Left hindlimb (tissue), 1 donor: ENCODE data around the gene SLC13A5.

Experiments used
- DNase-seq: peaks from one replicate; pipeline ENCODE4 v3.0.0-alpha.2; 2018

Gene SLC13A5

GRCh38 chr17:6636616-6637457, 76.3 kb downstream of the SLC13A5 start:
- no peak for DNase-seq

DNA sequence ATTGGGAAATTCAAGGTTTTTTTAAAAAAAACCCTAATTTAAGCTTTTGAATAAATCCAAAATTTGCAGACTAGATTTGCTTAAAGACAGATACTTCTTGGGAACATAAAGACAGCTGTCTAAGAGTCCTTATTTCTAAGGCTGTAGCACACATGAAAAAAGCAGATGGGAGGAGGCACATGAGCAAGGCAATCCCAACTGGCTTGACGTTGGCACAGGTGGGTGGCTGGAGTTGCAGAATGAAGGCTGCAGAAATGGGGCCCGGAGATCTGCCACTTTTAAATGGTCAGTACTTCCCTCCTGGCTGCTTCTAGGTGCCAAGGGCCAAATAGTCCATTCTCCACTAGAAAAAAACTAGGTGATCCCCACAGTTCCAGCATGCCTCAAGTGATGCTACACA, 77.1 kb downstream of the SLC13A5 start:
- no peak for DNase-seq
